SU-DHL-6 (cell line): Measurements from ENCODE around the gene RBP3.

Source experiments
- H2AFZ ChIP-seq: fragments of 200-600 bp; sonication (generic); 2 replicates; pipeline ENCODE4 v1.6.1; 2014; ENCODE audit warnings: low read depth, mild to moderate bottlenecking, moderate library complexity, mixed read lengths, antibody characterized with exemption, low read length; ENCODE audit not compliant: severe bottlenecking
- H3F3A ChIP-seq: fragments of 200-600 bp; shearing (Covaris generic); 2 replicates; pipeline ENCODE4 v1.6.0; 2016; ENCODE audit warnings: antibody characterized with exemption, mild to moderate bottlenecking; ENCODE audit not compliant: insufficient read depth
- H3K27ac ChIP-seq: fragments of 200-600 bp; sonication (generic); 2 replicates; pipeline ENCODE4 v1.5.1; 2016; ENCODE audit warnings: low read depth, mild to moderate bottlenecking, low read length, moderate library complexity, mixed read lengths
- H3K27me3 ChIP-seq: fragments of 200-600 bp; sonication (generic), shearing (Covaris generic); 2 replicates; pipeline ENCODE4 v1.6.0; 2014; ENCODE audit warnings: mild to moderate bottlenecking, low read length
- H3K36me3 ChIP-seq: fragments of 200-600 bp; sonication (generic); 2 replicates; pipeline ENCODE4 v1.6.1; 2014; ENCODE audit warnings: mild to moderate bottlenecking, low read length, mixed read lengths
- H3K4me2 ChIP-seq: fragments of 300-600, 200-600 bp; shearing (Covaris generic), sonication (generic); 2 replicates; pipeline ENCODE4 v1.6.0; 2014; ENCODE audit warnings: low read length, low read depth, mild to moderate bottlenecking; ENCODE audit not compliant: poor library complexity, severe bottlenecking
- H3K4me3 ChIP-seq: fragments of 200-600 bp; sonication (generic); 2 replicates; pipeline ENCODE4 v1.5.1; 2014; ENCODE audit warnings: antibody characterized with exemption, low read length, mild to moderate bottlenecking, mixed read lengths; ENCODE audit not compliant: insufficient read depth, poor library complexity, severe bottlenecking
- H3K79me2 ChIP-seq: fragments of 200-600 bp; sonication (generic); 2 replicates; pipeline ENCODE4 v1.6.1; 2014; ENCODE audit warnings: mild to moderate bottlenecking, low read length, moderate library complexity; ENCODE audit not compliant: insufficient read depth
- H3K9ac ChIP-seq: fragments of 200-600 bp; sonication (generic); 2 replicates; pipeline ENCODE4 v1.7.0; 2014; ENCODE audit warnings: mild to moderate bottlenecking, low read length
- H3K9me2 ChIP-seq: fragments of 200-600 bp; sonication (generic); replicated peaks from 2 replicates; pipeline ENCODE4 v1.6.1; 2014; ENCODE audit warnings: low read length; ENCODE audit not compliant: insufficient read depth
- H3K9me3 ChIP-seq: fragments of 200-600 bp; sonication (generic); 2 replicates; pipeline ENCODE4 v1.6.1; 2014; ENCODE audit warnings: low read length, mixed read lengths; ENCODE audit not compliant: insufficient read depth
- H4K20me1 ChIP-seq: fragments of 200-600 bp; sonication (generic); 2 replicates; pipeline ENCODE4 v1.6.1; 2014; ENCODE audit warnings: low read depth, mild to moderate bottlenecking, antibody characterized with exemption, low read length, moderate library complexity, mixed read lengths
- EZH2phosphoT487 ChIP-seq: fragments of 200-600 bp; sonication (generic), shearing (Covaris generic); conservative IDR thresholded peaks from 2 replicates; pipeline ENCODE4 v1.6.1; 2018; ENCODE audit warnings: mild to moderate bottlenecking, antibody characterized with exemption, low read length, moderate library complexity, mixed read lengths
- TF ChIP-seq, protein P1 (sequence below): fragments of 200-600 bp; sonication (generic); IDR thresholded peaks from one replicate; pipeline ENCODE4 v1.5.1; 2017; ENCODE audit warnings: antibody characterized with exemption, mild to moderate bottlenecking, low read length, moderate library complexity; ENCODE audit not compliant: insufficient read depth, poor library complexity, severe bottlenecking

The RBP3 gene

GRCh38 chr10:47396311-47396717, 48.2 kb downstream of the RBP3 start:
- no peak overlapping the region for H2AFZ ChIP-seq
- no peak overlapping the region for H3K4me3 ChIP-seq
- no peaks in the 10 kb centered on the region for H3K79me2 ChIP-seq
- H3K27ac ChIP-seq: no peak overlapping the region
- no peaks in the 10 kb centered on the region for H3K9me3 ChIP-seq
- no peaks in the 10 kb centered on the region for H3K27me3 ChIP-seq
- H3K9me2 ChIP-seq: no peaks in the 10 kb centered on the region
- H3F3A ChIP-seq: no peaks in the 10 kb centered on the region
- H3K36me3 ChIP-seq: no peaks in the 10 kb centered on the region
- TF ChIP-seq EZH2phosphoT487: no peak
- TF ChIP-seq, protein P1, sequence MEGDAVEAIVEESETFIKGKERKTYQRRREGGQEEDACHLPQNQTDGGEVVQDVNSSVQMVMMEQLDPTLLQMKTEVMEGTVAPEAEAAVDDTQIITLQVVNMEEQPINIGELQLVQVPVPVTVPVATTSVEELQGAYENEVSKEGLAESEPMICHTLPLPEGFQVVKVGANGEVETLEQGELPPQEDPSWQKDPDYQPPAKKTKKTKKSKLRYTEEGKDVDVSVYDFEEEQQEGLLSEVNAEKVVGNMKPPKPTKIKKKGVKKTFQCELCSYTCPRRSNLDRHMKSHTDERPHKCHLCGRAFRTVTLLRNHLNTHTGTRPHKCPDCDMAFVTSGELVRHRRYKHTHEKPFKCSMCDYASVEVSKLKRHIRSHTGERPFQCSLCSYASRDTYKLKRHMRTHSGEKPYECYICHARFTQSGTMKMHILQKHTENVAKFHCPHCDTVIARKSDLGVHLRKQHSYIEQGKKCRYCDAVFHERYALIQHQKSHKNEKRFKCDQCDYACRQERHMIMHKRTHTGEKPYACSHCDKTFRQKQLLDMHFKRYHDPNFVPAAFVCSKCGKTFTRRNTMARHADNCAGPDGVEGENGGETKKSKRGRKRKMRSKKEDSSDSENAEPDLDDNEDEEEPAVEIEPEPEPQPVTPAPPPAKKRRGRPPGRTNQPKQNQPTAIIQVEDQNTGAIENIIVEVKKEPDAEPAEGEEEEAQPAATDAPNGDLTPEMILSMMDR: no peak
- no peaks in the 10 kb centered on the region for H4K20me1 ChIP-seq
- no peak overlapping the region for H3K9ac ChIP-seq
- H3K4me2 ChIP-seq: no peak overlapping the region

GRCh38 chr10:47397256-47397655, 49.1 kb downstream of the RBP3 start:
- Histone ChIP-seq H3K4me3 (no peak overlapping the region), H3K27me3 (no peaks in the 10 kb centered on the region), H3K9me3 (no peaks in the 10 kb centered on the region), H3K79me2 (no peaks in the 10 kb centered on the region), H3K36me3 (no peaks in the 10 kb centered on the region), H4K20me1 (no peaks in the 10 kb centered on the region), H2AFZ (no peak overlapping the region), H3K9me2 (no peaks in the 10 kb centered on the region), H3K4me2 (no peak overlapping the region), H3F3A (no peaks in the 10 kb centered on the region), H3K9ac (no peak overlapping the region), H3K27ac (no peak overlapping the region)
- no peak for TF ChIP-seq EZH2phosphoT487
- TF ChIP-seq, protein P1: no peak

DNA sequence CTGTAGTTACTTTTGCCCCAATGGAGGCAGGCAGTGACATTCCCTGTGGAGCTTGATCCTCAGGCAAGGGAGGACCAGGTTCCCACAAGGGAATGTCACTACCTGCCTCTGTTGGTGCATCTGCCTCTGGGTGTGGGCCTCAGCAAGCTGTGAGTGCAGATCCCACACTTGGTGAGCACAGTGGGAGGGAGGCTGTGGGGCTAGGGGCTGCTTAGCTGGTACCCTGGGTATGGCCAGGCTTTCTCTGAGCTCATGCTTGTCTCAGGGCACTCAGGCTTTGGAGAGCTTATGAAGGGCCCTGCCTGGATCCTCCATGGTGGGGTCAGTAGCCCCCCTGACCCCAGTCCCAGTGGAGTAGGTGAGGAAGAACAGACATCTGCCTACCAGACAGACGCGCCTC, 52.1 kb downstream of the RBP3 start:
- H3K27me3 ChIP-seq: no peaks in the 10 kb centered on the region
- H3K9ac ChIP-seq: no peak overlapping the region
- no peaks in the 10 kb centered on the region for H3K9me2 ChIP-seq
- TF ChIP-seq, protein P1: no peak
- no peak for TF ChIP-seq EZH2phosphoT487
- H3K4me3 ChIP-seq: no peak overlapping the region
- H3K27ac ChIP-seq: no peak overlapping the region
- no peaks in the 10 kb centered on the region for H3K79me2 ChIP-seq
- H3K4me2 ChIP-seq: no peak overlapping the region
- H3K36me3 ChIP-seq: no peaks in the 10 kb centered on the region
- H4K20me1 ChIP-seq: no peaks in the 10 kb centered on the region
- no peaks in the 10 kb centered on the region for H3F3A ChIP-seq
- H2AFZ ChIP-seq: no peak overlapping the region
- no peaks in the 10 kb centered on the region for H3K9me3 ChIP-seq
